ENCODE data around the gene FLOT1. TPM values are rescaled to one million over a fixed set of nuclear protein-coding genes. Genes with fewer than 3 reads are reported as not detected.
"Not testable (repeated sequence)": the region's sequence is repeated elsewhere in the genome, so short reads cannot be mapped to it uniquely, and the experiment has no call there.

FLOT1 gene
- polyA plus RNA-seq, 1 experiment, result 155 TPM

GRCh38 chr6:30727920-30728553 lies 14.4 kb downstream of the FLOT1 start:
- Histone ChIP-seq H3K9me3 (ENCODE audit: control insufficient read depth, insufficient read depth, low read length) (no peaks in the 10 kb centered on the region), H3K4me3 (ENCODE audit: low read depth, low read length) (no peak overlapping the region), H3K27ac (ENCODE audit: low read depth, low read length) (peak overlapping the region; percentile 21), H3K27me3 (ENCODE audit: control insufficient read depth, insufficient read depth, low read length) (no peaks in the 10 kb centered on the region)
- TF ChIP-seq CTCF (IDR thresholded peaks at IDR 0.05; ENCODE audit: low read depth, low read length), result peak; percentile 56
- ChIA-PET POLR2A (interaction anchor here (0.6 to 1.0 kb wide), 5 partner anchors 12 to 359 kb away, joined by 3 to 11 read pairs (median 4); no protein-coding TSS in a partner anchor), CTCF (interaction anchor here (0.9 to 1.9 kb wide), 8 partner anchors 10 to 359 kb away, joined by 3 to 11 read pairs (median 4); partner anchors contain the start of gene VARS2)
- DNase-seq (ENCODE audit: low read depth, low spot score), result no peak

- Histone ChIP-seq H3K4me3 (ENCODE audit: low read depth, low read length) (no peak overlapping the region), H3K27ac (ENCODE audit: low read depth, low read length) (peak overlapping the region; percentile 21), H3K9me3 (ENCODE audit: control insufficient read depth, insufficient read depth, low read length) (no peaks in the 10 kb centered on the region), H3K27me3 (ENCODE audit: control insufficient read depth, insufficient read depth, low read length) (no peaks in the 10 kb centered on the region)
- no peak for TF ChIP-seq CTCF (IDR thresholded peaks at IDR 0.05; ENCODE audit: low read depth, low read length)
- ChIA-PET CTCF (interaction anchor here (0.6 to 2.4 kb wide), 6 partner anchors 43 to 923 kb away, joined by 3 to 7 read pairs (median 5); partner anchors contain the start of gene DHX16), POLR2A (interaction anchor here (0.6 to 1.5 kb wide), 9 partner anchors 13 to 157 kb away, joined by 3 to 13 read pairs (median 4); partner anchors contain the start of genes DDR1 and FLOT1)
- no peak for DNase-seq (ENCODE audit: low read depth, low spot score)
Observed at GRCh38 chr6:30726506-30727413, 15.7 kb downstream of the FLOT1 start.

- CTCF ChIA-PET, result interaction anchor here (1.3 to 2.4 kb wide), 2 partner anchors 53 to 361 kb away, joined by 3 to 7 read pairs; partner anchors contain the start of gene DHX16
- Histone ChIP-seq H3K27me3 (ENCODE audit: control insufficient read depth, insufficient read depth, low read length) (no peaks in the 10 kb centered on the region), H3K27ac (ENCODE audit: low read depth, low read length) (peak overlapping the region; percentile 75), H3K9me3 (ENCODE audit: control insufficient read depth, insufficient read depth, low read length) (no peaks in the 10 kb centered on the region), H3K4me3 (ENCODE audit: low read depth, low read length) (no peak overlapping the region)
- TF ChIP-seq CTCF (IDR thresholded peaks at IDR 0.05; ENCODE audit: low read depth, low read length), result no peak
- POLR2A ChIA-PET, result interaction anchor here (0.6 to 1.5 kb wide), 9 partner anchors 14 to 92 kb away, joined by 3 to 11 read pairs (median 4); partner anchors contain the start of gene FLOT1
- DNase-seq (ENCODE audit: low read depth, low spot score), result no peak
Observed at GRCh38 chr6:30725713-30726505, 16.6 kb downstream of the FLOT1 start.

- CTCF ChIA-PET, result interaction anchor here (1.1 to 5.0 kb wide), 4 partner anchors 45 to 362 kb away, joined by 3 to 105 read pairs (median 5); partner anchors contain the start of gene DHX16
- H3K4me3 ChIP-seq (ENCODE audit: low read depth, low read length), result peak overlapping the region; percentile 7; the same call in 1 of the 2 replicates
- H3K27ac ChIP-seq (ENCODE audit: low read depth, low read length), result peak overlapping the region; percentile 25
Observed at GRCh38 chr6:30724906-30725667, 17.4 kb downstream of the FLOT1 start.

GRCh38 chr6:30723843-30724741 lies 18.4 kb downstream of the FLOT1 start:
- CTCF ChIA-PET, result interaction anchor here (0.9 to 5.0 kb wide), 10 partner anchors 8 to 363 kb away, joined by 3 to 105 read pairs (median 6); partner anchors contain the start of genes DHX16, NRM and VARS2
- not testable (repeated sequence) for H3K9me3 ChIP-seq (ENCODE audit: control insufficient read depth, insufficient read depth, low read length); DNase-seq (ENCODE audit: low read depth, low spot score); H3K27me3 ChIP-seq (ENCODE audit: control insufficient read depth, insufficient read depth, low read length)
- POLR2A ChIA-PET, result interaction anchor here (0.7 to 4.9 kb wide), 4 partner anchors 18 to 106 kb away, joined by 3 to 43 read pairs (median 3); partner anchors contain the start of genes DHX16, FLOT1, MRPS18B and NRM
- H3K27ac ChIP-seq (ENCODE audit: low read depth, low read length), result peak overlapping the region; percentile 25
- H3K4me3 ChIP-seq (ENCODE audit: low read depth, low read length), result peak overlapping the region; percentile 75

More at GRCh38 chr6:30724906-30725667, 17.4 kb downstream of the FLOT1 start:
- DNase-seq (ENCODE audit: low read depth, low spot score), result no peak
- H3K27me3 ChIP-seq (ENCODE audit: control insufficient read depth, insufficient read depth, low read length), result no peaks in the 10 kb centered on the region
- POLR2A ChIA-PET, result interaction anchor here (0.7 to 1.4 kb wide), 4 partner anchors 17 to 52 kb away, joined by 3 to 9 read pairs (median 3); partner anchors contain the start of genes DHX16 and FLOT1
- no peaks in the 10 kb centered on the region for H3K9me3 ChIP-seq (ENCODE audit: control insufficient read depth, insufficient read depth, low read length)
- TF ChIP-seq CTCF (IDR thresholded peaks at IDR 0.05; ENCODE audit: low read depth, low read length), result no peak

All from AG04450 (cell line).